GM12892 (cell line): ENCODE data around the gene POU2F1.

Source experiments
- POLR2A ChIP-seq: IDR thresholded peaks from 2 replicates; pipeline ENCODE4 v1.6.1; 2011; ENCODE audit warnings: low read depth, low read length, control low read depth
- POLR2AphosphoS5 ChIP-seq: IDR thresholded peaks from 2 replicates; pipeline ENCODE4 v1.6.1; 2011; ENCODE audit warnings: low read depth, low read length, control low read depth
- TAF1 ChIP-seq: IDR thresholded peaks from 2 replicates; pipeline ENCODE4 v1.6.1; 2011; ENCODE audit warnings: low read depth, mild to moderate bottlenecking, control low read depth, low read length, borderline replicate concordance

GRCh38 chr1:167362638-167363037 lies 142.0 kb downstream of the POU2F1 start:
- TF ChIP-seq POLR2A: no peak
- no peak for TF ChIP-seq POLR2AphosphoS5
- no peak for TF ChIP-seq TAF1
